ENCODE measurements around the gene PTPRM.
"Not testable (repeated sequence)": the region's sequence is repeated elsewhere in the genome, so short reads cannot be mapped to it uniquely, and the experiment has no call there.

PTPRM gene

DNA sequence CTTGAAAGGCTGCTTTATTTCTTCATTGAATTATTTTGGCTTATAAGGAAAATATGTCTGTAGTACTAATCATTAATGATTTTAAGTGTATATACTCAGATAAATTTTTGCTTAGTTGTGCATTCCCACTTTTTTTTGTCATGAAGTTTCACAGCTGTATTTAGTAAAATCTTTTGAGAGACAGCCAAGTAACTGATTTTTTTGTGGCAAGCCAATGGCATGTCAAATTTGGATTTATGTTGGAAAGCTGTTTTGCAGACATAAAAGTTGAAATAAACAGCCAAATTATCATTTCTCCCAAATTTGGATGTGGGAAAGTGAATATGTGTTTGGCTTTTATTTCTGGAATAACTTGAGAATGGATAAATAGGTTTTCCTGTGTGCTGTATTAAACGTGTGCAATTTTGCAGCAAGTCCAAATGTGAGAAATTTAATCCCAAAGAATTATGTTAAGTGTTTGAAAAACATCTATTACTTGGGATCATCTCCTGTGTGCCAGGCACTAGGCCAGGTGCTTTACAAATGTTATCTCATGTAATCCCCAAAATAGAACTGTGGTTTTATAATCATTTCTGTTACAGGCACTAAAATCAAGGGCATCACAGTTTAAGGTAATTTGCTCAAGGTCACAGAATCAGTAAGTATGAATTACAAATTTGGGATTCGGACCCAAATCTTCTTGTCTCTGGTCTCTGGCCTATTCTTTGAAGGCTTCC lies 160.4 kb downstream of the PTPRM start:
- Histone ChIP-seq H3K4me1 (ENCODE audit: control insufficient read depth in 2 of 2, insufficient read depth in 2 of 2, low read length in 2 of 2) (no peaks in the 10 kb centered on the region), H3K27ac (ENCODE audit: low read depth in 2 of 2, low read length in 2 of 2) (no peak overlapping the region), H3K9ac (ENCODE audit: low read depth in 1 of 2, low read length in 2 of 2) (no peak overlapping the region), H3K9me3 (ENCODE audit: control insufficient read depth in 2 of 2, low read length in 2 of 2) (no peaks in the 10 kb centered on the region), H3K27me3 (ENCODE audit: control insufficient read depth in 2 of 2, insufficient read depth in 2 of 2, low read length in 2 of 2) (no peaks in the 10 kb centered on the region), H3K4me3 (ENCODE audit: low read length in 2 of 2) (no peak overlapping the region), H3K36me3 (ENCODE audit: control insufficient read depth in 2 of 2, insufficient read depth in 2 of 2, low read length in 2 of 2) (no peaks in the 10 kb centered on the region)

DNA sequence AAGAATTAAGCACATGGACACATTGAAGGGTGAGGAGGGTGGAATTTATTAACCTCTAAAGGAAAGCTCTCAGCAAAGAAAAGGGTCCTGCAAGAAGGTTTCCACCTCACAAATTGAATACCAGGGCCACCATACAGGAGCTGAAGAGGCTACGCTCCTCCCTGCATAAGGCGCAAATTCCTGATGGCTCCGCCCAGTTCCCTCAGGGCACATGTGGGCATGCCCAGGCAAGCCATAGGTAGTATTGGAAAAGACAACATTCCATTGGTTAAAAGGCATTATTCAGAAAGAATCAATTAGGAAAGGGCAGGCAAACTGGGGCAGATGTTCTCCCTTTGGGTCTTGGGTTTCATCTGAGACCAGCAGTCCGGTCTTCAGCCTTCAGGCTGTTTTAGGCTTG lies 161.2 kb downstream of the PTPRM start:
- H3K4me1 ChIP-seq (ENCODE audit: control insufficient read depth in 2 of 2, insufficient read depth in 2 of 2, low read length in 2 of 2): no peaks in the 10 kb centered on the region
- no peak overlapping the region for H3K27ac ChIP-seq (ENCODE audit: low read depth in 2 of 2, low read length in 2 of 2)
- H3K4me3 ChIP-seq (ENCODE audit: low read length in 2 of 2): no peak overlapping the region
- H3K27me3 ChIP-seq (ENCODE audit: control insufficient read depth in 2 of 2, insufficient read depth in 2 of 2, low read length in 2 of 2): no peaks in the 10 kb centered on the region
- H3K36me3 ChIP-seq (ENCODE audit: control insufficient read depth in 2 of 2, insufficient read depth in 2 of 2, low read length in 2 of 2): no peaks in the 10 kb centered on the region
- no peak overlapping the region for H3K9ac ChIP-seq (ENCODE audit: low read depth in 1 of 2, low read length in 2 of 2)
- no peaks in the 10 kb centered on the region for H3K9me3 ChIP-seq (ENCODE audit: control insufficient read depth in 2 of 2, low read length in 2 of 2)

DNA sequence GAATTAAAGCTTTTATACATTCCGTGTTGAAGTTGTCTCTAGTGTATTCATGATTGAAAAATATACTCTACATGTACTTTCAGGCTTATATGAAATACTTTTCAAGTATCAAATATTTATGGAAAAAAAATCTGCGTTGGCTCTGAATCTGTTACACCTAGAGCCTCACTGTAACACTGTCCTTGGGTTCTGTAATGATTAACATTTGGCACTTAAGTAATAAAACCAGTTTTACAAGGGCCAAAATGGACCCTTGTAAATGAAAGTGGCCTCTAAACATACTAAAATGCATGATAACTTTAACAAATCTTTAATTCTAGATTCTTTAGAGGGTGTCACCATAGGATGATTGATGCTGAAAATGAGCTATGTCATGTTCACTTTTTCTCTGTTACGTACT lies 162.8 kb downstream of the PTPRM start:
- Histone ChIP-seq H3K9me3 (ENCODE audit: control insufficient read depth in 2 of 2, low read length in 2 of 2) (no peaks in the 10 kb centered on the region), H3K9ac (ENCODE audit: low read depth in 1 of 2, low read length in 2 of 2) (no peak overlapping the region), H3K4me1 (ENCODE audit: control insufficient read depth in 2 of 2, insufficient read depth in 2 of 2, low read length in 2 of 2) (no peaks in the 10 kb centered on the region), H3K27me3 (ENCODE audit: control insufficient read depth in 2 of 2, insufficient read depth in 2 of 2, low read length in 2 of 2) (no peaks in the 10 kb centered on the region), H3K36me3 (ENCODE audit: control insufficient read depth in 2 of 2, insufficient read depth in 2 of 2, low read length in 2 of 2) (no peaks in the 10 kb centered on the region), H3K4me3 (ENCODE audit: low read length in 2 of 2) (no peak overlapping the region), H3K27ac (ENCODE audit: low read depth in 2 of 2, low read length in 2 of 2) (no peak overlapping the region)

DNA sequence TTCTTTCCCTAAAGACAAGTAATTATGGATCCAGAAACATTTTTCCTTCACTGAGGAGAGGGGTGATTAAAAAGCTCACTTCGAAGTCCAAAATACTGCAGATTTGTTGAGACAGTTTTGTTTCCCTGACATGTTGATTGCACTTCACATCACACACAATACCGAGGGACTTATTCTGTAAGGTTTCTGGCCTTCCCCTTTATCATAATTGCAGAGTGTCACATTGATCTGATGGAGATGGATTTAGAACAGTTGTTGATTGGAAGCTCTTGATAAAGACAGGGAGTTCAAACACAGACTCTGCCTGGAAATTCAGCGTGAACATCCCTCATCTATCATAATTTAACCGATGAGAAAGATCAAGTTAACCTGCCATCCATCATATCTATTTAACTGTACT lies 163.6 kb downstream of the PTPRM start:
- no peaks in the 10 kb centered on the region for H3K36me3 ChIP-seq (ENCODE audit: control insufficient read depth in 2 of 2, insufficient read depth in 2 of 2, low read length in 2 of 2)
- H3K27me3 ChIP-seq (ENCODE audit: control insufficient read depth in 2 of 2, insufficient read depth in 2 of 2, low read length in 2 of 2): no peaks in the 10 kb centered on the region
- no peaks in the 10 kb centered on the region for H3K9me3 ChIP-seq (ENCODE audit: control insufficient read depth in 2 of 2, low read length in 2 of 2)
- H3K4me3 ChIP-seq (ENCODE audit: low read length in 2 of 2): no peak overlapping the region
- no peak overlapping the region for H3K27ac ChIP-seq (ENCODE audit: low read depth in 2 of 2, low read length in 2 of 2)
- no peaks in the 10 kb centered on the region for H3K4me1 ChIP-seq (ENCODE audit: control insufficient read depth in 2 of 2, insufficient read depth in 2 of 2, low read length in 2 of 2)
- no peak overlapping the region for H3K9ac ChIP-seq (ENCODE audit: low read depth in 1 of 2, low read length in 2 of 2)

DNA sequence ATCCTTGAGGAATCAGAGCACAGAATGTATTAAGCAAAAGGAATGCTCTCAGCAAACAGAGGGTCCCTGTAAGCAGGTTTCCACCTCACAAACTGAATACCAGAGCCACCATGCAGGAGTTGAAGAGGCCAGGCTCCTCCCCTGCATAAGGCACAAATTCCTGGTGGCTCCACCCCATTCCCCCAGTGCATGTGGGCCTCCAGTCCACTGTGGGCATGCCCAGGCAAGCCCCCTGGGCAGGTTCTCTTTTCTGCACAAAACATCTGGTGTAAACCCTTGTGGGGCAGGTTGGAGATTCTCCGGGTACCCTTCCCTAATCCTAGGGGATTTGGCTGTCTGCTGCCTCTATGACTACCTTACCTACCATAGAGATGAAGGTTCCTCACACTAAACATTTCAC lies 166.5 kb downstream of the PTPRM start:
- no peaks in the 10 kb centered on the region for H3K4me1 ChIP-seq (ENCODE audit: control insufficient read depth in 2 of 2, insufficient read depth in 2 of 2, low read length in 2 of 2)
- no peak overlapping the region for H3K9ac ChIP-seq (ENCODE audit: low read depth in 1 of 2, low read length in 2 of 2)
- no peaks in the 10 kb centered on the region for H3K9me3 ChIP-seq (ENCODE audit: control insufficient read depth in 2 of 2, low read length in 2 of 2)
- no peak overlapping the region for H3K27ac ChIP-seq (ENCODE audit: low read depth in 2 of 2, low read length in 2 of 2)
- H3K27me3 ChIP-seq (ENCODE audit: control insufficient read depth in 2 of 2, insufficient read depth in 2 of 2, low read length in 2 of 2): no peaks in the 10 kb centered on the region
- no peak overlapping the region for H3K4me3 ChIP-seq (ENCODE audit: low read length in 2 of 2)
- no peaks in the 10 kb centered on the region for H3K36me3 ChIP-seq (ENCODE audit: control insufficient read depth in 2 of 2, insufficient read depth in 2 of 2, low read length in 2 of 2)

DNA sequence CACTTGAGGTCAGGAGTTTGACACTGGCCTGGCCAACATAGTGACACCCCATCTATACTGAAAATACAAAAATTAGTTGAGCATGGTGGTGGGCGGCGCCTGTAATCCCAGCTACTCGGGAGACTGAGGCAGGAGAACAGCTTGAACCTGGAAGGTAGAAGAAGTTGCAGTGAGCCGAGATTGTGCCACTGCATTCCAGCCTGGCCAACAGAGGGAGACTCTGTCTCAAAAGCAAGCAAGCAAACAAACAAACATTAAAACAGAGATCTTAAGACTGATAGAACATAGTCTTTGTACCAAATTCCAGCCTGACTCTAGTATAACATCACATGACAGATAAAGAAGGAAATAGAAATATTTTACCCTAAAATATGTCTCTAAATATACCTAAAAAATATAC lies 168.1 kb downstream of the PTPRM start:
- Histone ChIP-seq H3K9ac (ENCODE audit: low read depth in 1 of 2, low read length in 2 of 2) (no peak overlapping the region), H3K9me3 (ENCODE audit: control insufficient read depth in 2 of 2, low read length in 2 of 2) (no peaks in the 10 kb centered on the region), H3K4me1 (ENCODE audit: control insufficient read depth in 2 of 2, insufficient read depth in 2 of 2, low read length in 2 of 2) (no peaks in the 10 kb centered on the region), H3K27ac (ENCODE audit: low read depth in 2 of 2, low read length in 2 of 2) (no peak overlapping the region), H3K36me3 (ENCODE audit: control insufficient read depth in 2 of 2, insufficient read depth in 2 of 2, low read length in 2 of 2) (no peaks in the 10 kb centered on the region), H3K27me3 (ENCODE audit: control insufficient read depth in 2 of 2, insufficient read depth in 2 of 2, low read length in 2 of 2) (no peaks in the 10 kb centered on the region), H3K4me3 (ENCODE audit: low read length in 2 of 2) (no peak overlapping the region)

DNA sequence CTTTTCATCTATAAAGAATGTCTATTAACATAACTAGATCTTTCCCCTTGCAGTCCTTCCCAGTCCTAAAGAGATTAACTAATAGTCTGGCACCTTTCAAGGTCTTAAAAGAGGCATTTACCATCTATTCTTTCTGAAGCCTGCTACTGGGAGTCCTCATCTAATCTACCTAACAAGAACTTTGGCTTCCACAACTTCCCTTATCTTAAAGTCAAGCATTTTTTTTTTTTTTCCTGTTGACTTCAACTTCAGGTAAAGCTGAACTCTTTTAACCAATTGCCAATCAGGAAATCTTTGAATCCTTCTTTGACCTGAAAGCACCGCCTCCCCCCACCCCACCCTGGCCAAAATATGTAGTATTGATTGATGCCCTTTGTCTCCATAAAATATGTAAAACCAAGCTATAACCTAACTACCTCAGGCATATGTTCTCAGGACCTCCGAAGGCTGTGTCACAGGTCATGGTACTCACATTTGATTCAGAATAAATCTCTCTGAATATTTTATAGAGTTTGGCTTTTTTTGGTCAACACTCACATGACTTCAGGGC lies 168.6 kb downstream of the PTPRM start:
- Histone ChIP-seq H3K9ac (ENCODE audit: low read depth in 1 of 2, low read length in 2 of 2) (no peak overlapping the region), H3K4me3 (ENCODE audit: low read length in 2 of 2) (no peak overlapping the region), H3K36me3 (ENCODE audit: control insufficient read depth in 2 of 2, insufficient read depth in 2 of 2, low read length in 2 of 2) (no peaks in the 10 kb centered on the region), H3K27ac (ENCODE audit: low read depth in 2 of 2, low read length in 2 of 2) (no peak overlapping the region), H3K9me3 (ENCODE audit: control insufficient read depth in 2 of 2, low read length in 2 of 2) (no peaks in the 10 kb centered on the region), H3K4me1 (ENCODE audit: control insufficient read depth in 2 of 2, insufficient read depth in 2 of 2, low read length in 2 of 2) (no peaks in the 10 kb centered on the region), H3K27me3 (ENCODE audit: control insufficient read depth in 2 of 2, insufficient read depth in 2 of 2, low read length in 2 of 2) (no peaks in the 10 kb centered on the region)

DNA sequence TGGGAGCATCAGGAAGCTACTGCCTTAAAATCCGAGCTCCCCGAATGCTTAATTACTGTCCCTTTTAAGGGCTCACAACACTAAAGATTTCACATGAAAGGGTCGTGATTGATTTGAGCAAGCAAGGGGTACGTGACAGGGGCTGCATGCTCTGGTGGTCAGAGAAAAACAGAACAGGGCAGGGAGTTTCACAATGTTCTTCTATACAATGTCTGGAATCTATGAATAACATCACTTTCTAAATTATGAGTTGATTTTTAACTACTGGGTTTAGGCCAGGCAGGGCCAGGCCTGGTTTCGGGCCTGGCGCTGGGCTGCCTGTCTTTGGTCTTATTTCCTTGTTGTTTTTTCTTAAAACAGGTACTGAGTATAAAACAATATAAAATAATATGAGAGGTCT lies 169.4 kb downstream of the PTPRM start:
- not testable (repeated sequence) for H3K9ac ChIP-seq (ENCODE audit: low read depth in 1 of 2, low read length in 2 of 2); H3K4me1 ChIP-seq (ENCODE audit: control insufficient read depth in 2 of 2, insufficient read depth in 2 of 2, low read length in 2 of 2); H3K27me3 ChIP-seq (ENCODE audit: control insufficient read depth in 2 of 2, insufficient read depth in 2 of 2, low read length in 2 of 2); H3K36me3 ChIP-seq (ENCODE audit: control insufficient read depth in 2 of 2, insufficient read depth in 2 of 2, low read length in 2 of 2); H3K27ac ChIP-seq (ENCODE audit: low read depth in 2 of 2, low read length in 2 of 2); H3K9me3 ChIP-seq (ENCODE audit: control insufficient read depth in 2 of 2, low read length in 2 of 2); H3K4me3 ChIP-seq (ENCODE audit: low read length in 2 of 2)

DNA sequence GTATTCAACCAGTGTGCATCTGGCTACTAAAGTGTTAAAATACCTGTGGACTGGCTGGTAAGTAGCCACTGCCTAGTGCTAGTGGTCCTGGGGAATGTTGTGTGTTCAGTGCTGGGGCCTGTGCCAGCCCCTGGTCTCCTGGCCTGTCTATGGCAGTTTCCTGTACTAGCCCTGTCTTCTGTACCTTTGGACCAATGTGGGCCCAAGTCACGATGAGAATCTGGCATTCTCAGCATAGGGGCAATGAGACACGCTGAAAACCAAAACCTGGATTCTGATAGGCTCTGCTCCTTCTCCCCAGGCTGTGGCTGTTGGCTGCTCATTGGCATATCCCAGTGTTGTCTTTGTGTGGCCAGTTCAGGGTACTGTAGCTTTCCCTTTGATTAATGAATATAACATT lies 170.4 kb downstream of the PTPRM start:
- Histone ChIP-seq H3K4me1 (ENCODE audit: control insufficient read depth in 2 of 2, insufficient read depth in 2 of 2, low read length in 2 of 2) (no peaks in the 10 kb centered on the region), H3K4me3 (ENCODE audit: low read length in 2 of 2) (no peak overlapping the region), H3K27ac (ENCODE audit: low read depth in 2 of 2, low read length in 2 of 2) (no peak overlapping the region), H3K9ac (ENCODE audit: low read depth in 1 of 2, low read length in 2 of 2) (no peak overlapping the region), H3K36me3 (ENCODE audit: control insufficient read depth in 2 of 2, insufficient read depth in 2 of 2, low read length in 2 of 2) (no peaks in the 10 kb centered on the region), H3K9me3 (ENCODE audit: control insufficient read depth in 2 of 2, low read length in 2 of 2) (no peaks in the 10 kb centered on the region), H3K27me3 (ENCODE audit: control insufficient read depth in 2 of 2, insufficient read depth in 2 of 2, low read length in 2 of 2) (no peaks in the 10 kb centered on the region)

DNA sequence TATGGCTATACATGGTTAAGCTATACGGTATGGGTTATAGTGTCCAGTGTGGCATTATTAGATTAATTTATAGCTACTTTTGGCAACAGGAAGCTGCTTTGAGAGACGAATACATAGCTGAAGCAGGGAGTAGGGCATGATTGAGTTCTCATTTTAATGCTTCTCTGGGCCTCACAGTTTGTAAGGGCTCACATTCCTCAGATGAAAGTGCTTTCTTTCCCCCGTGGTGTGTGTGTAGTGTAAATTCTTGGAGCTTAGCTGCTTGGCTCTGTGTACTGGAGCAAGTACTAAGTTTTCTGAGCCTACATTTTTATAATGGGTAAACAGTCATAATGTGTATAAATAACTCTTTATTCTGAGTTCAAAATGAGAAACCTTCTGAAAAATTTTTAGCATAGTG lies 173.7 kb downstream of the PTPRM start:
- Histone ChIP-seq H3K27ac (ENCODE audit: low read depth in 2 of 2, low read length in 2 of 2) (no peak overlapping the region), H3K36me3 (ENCODE audit: control insufficient read depth in 2 of 2, insufficient read depth in 2 of 2, low read length in 2 of 2) (no peaks in the 10 kb centered on the region), H3K4me1 (ENCODE audit: control insufficient read depth in 2 of 2, insufficient read depth in 2 of 2, low read length in 2 of 2) (no peaks in the 10 kb centered on the region), H3K4me3 (ENCODE audit: low read length in 2 of 2) (no peak overlapping the region), H3K27me3 (ENCODE audit: control insufficient read depth in 2 of 2, insufficient read depth in 2 of 2, low read length in 2 of 2) (no peaks in the 10 kb centered on the region), H3K9ac (ENCODE audit: low read depth in 1 of 2, low read length in 2 of 2) (no peak overlapping the region), H3K9me3 (ENCODE audit: control insufficient read depth in 2 of 2, low read length in 2 of 2) (no peaks in the 10 kb centered on the region)
